GM18502 (cell line): ENCODE measurements around the gene ZNF17.
A peak's percentile ranks its signal among the peaks of the same experiment; 100 is the strongest.
"Not testable (repeated sequence)": the region's sequence is repeated elsewhere in the genome, so short reads cannot be mapped to it uniquely, and the experiment has no call there.

Experiments used
- ATAC-seq: cut with Tn5 transposase; IDR thresholded peaks from one replicate; pipeline ENCODE4 v1.9.1; 2021; ENCODE audit warnings: mild to moderate bottlenecking; ENCODE audit not compliant: unreplicated experiment, poor library complexity

Gene ZNF17

GRCh38 chr19:57410877-57411671, at the start of gene ZNF17:
Gene ZNF17 (plus strand): TSS chr19:57411161. CDS start chr19:57413616, 2,455 bp downstream.
- ATAC-seq = peak; percentile 96

GRCh38 chr19:57362419-57362818, 48.5 kb upstream of the ZNF17 start:
- no peak for ATAC-seq

- peak; percentile 91 for ATAC-seq
Measured at GRCh38 chr19:57362997-57363687, 47.8 kb upstream of the ZNF17 start, which contains the start of the genes TRAPPC2B and ZNF547. Gene TRAPPC2B (plus strand): TSS chr19:57363551. CDS start chr19:57364834, 1,283 bp downstream. Gene ZNF547 (plus strand): TSS chr19:57363551. CDS start chr19:57368556, 5,005 bp downstream.

- peak; percentile 17 for ATAC-seq
Measured at GRCh38 chr19:57363688-57364181, 47.2 kb upstream of the ZNF17 start.

- ATAC-seq = no peak
Measured at GRCh38 chr19:57366776-57367175, 44.2 kb upstream of the ZNF17 start.

GRCh38 chr19:57374179-57374578, 36.8 kb upstream of the ZNF17 start:
- ATAC-seq = no peak

GRCh38 chr19:57374647-57375046, 36.3 kb upstream of the ZNF17 start:
- not testable (repeated sequence) for ATAC-seq

GRCh38 chr19:57376151-57376550, 34.8 kb upstream of the ZNF17 start:
- no peak for ATAC-seq

- no peak for ATAC-seq
Measured at GRCh38 chr19:57377498-57378146, 33.3 kb upstream of the ZNF17 start.

GRCh38 chr19:57380923-57381322, 30.0 kb upstream of the ZNF17 start:
- no peak for ATAC-seq

GRCh38 chr19:57382806-57383488, 28.0 kb upstream of the ZNF17 start:
- no peak for ATAC-seq

GRCh38 chr19:57389194-57389729, 21.7 kb upstream of the ZNF17 start:
- no peak for ATAC-seq

GRCh38 chr19:57389730-57390598, 21.0 kb upstream of the ZNF17 start, which contains the start of gene ZNF548:
Gene ZNF548 (plus strand): TSS chr19:57389854. CDS start chr19:57390100, 246 bp downstream.
- ATAC-seq = peak; percentile 97

GRCh38 chr19:57395710-57396109, 15.3 kb upstream of the ZNF17 start:
- ATAC-seq = no peak

GRCh38 chr19:57398868-57399267, 12.1 kb upstream of the ZNF17 start:
- no peak for ATAC-seq

GRCh38 chr19:57403737-57404563, 7.0 kb upstream of the ZNF17 start:
- no peak for ATAC-seq

GRCh38 chr19:57406516-57407123, 4.3 kb upstream of the ZNF17 start:
- no peak for ATAC-seq

- no peak for ATAC-seq
Measured at GRCh38 chr19:57419439-57419838, 8.5 kb downstream of the ZNF17 start.
